Chondrocyte (in vitro differentiated cells): ENCODE measurements around the gene ATN1. TPM values are rescaled to one million over a fixed set of nuclear protein-coding genes. Genes with fewer than 3 reads are reported as not detected.
"Not testable (repeated sequence)": the region's sequence is repeated elsewhere in the genome, so short reads cannot be mapped to it uniquely, and the experiment has no call there.

Experiments used
- DNase-seq: peaks from one replicate; pipeline ENCODE4 v3.0.0; 2021; ENCODE audit warnings: mixed read lengths, low spot score
- H3K27ac Mint-ChIP-seq: one replicate; pipeline ENCODE4 v1.8.0; 2021; ENCODE audit warnings: mild to moderate bottlenecking, moderate library complexity, mixed read lengths; ENCODE audit not compliant: unreplicated experiment
- H3K27me3 Mint-ChIP-seq: 2 replicates; pipeline ENCODE4 v1.8.0; 2021; ENCODE audit warnings: low read depth, mixed read lengths
- H3K36me3 Mint-ChIP-seq: 2 replicates; pipeline ENCODE4 v1.8.0; 2021; ENCODE audit warnings: low read depth, mixed read lengths
- H3K4me1 Mint-ChIP-seq: 2 replicates; pipeline ENCODE4 v1.8.0; 2021; ENCODE audit warnings: low read depth, mild to moderate bottlenecking, mixed read lengths
- H3K4me3 Mint-ChIP-seq: one replicate; pipeline ENCODE4 v1.8.0; 2021; ENCODE audit warnings: mild to moderate bottlenecking, moderate library complexity, mixed read lengths; ENCODE audit not compliant: unreplicated experiment
- H3K9me3 Mint-ChIP-seq: 2 replicates; pipeline ENCODE4 v1.8.0; 2021; ENCODE audit warnings: low read depth, mixed read lengths
- CTCF ChIP-seq: fragments of 200-600 bp; sonication (generic); IDR thresholded peaks from 2 replicates; pipeline ENCODE4 v1.5.0; 2021; ENCODE audit warnings: antibody characterized with exemption, mild to moderate bottlenecking, moderate library complexity
- long read RNA-seq: library from polyadenylated mRNA; stranded (forward); transcript quantifications from one replicate; pipeline ENCODE4 v2.0.0, GENCODE V29; 2021
- total RNA-seq: library from RNA; stranded (reverse); gene quantifications from 3 replicates; pipeline ENCODE4 v1.2.1, GENCODE V29; 2021

Gene ATN1
- total RNA-seq: 103 to 110 TPM (median 106 TPM) in 3 replicates
- long read RNA-seq, partial matches to known transcripts: 68 of 79 reads
- long read RNA-seq, other reads (novel, unspliced or antisense): 11 of 79 reads

DNA sequence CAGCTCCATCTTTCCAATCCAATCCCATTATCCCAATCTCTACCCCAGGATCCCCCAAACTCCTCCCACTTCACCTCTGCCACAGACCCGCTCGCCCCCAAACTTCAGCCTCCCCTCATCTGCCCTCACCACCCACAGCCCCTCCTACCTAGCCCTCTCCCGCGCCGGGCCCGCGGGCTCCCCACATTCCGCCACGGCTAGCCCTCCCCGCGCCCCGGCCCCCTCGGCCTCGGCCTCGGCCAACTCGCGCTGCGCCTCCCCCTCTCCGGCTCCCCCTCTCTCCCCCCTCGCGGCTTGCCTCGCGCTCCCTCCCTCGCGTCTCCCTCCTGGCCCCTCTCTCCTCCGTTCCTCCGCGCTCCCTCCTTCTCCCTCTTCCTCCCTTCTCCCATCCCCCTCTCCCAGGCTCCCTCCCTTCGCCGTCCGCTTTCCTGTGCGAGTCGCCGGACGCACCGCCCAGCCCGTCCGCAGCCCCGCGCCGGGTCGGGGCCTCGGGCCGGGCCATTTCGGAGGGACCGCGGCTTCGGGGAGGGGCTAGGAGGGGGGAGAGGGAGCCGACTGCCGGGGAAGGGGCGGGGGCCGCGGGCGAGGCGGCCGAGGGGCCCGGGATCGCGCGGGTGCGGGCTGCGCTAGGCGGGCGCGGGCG lies at the start of gene ATN1:
ATN1 (plus strand) TSS at position 581 of the 643 bp plus-strand sequence. CDS start 6,043 bp downstream, outside the sequence.
- DNase-seq: no peak
- Mint-ChIP-seq H3K27me3 (no peaks in the 10 kb centered on the region), H3K9me3 (no peaks in the 10 kb centered on the region), H3K4me1 (peaks cover 68% of the 10 kb centered on the region), H3K36me3 (peaks cover 3% of the 10 kb centered on the region), H3K4me3 (peak within 1 kb of the TSS; percentile 96), H3K27ac (peak within 1 kb of the TSS; percentile 98)
- TF ChIP-seq CTCF: no peak

DNA sequence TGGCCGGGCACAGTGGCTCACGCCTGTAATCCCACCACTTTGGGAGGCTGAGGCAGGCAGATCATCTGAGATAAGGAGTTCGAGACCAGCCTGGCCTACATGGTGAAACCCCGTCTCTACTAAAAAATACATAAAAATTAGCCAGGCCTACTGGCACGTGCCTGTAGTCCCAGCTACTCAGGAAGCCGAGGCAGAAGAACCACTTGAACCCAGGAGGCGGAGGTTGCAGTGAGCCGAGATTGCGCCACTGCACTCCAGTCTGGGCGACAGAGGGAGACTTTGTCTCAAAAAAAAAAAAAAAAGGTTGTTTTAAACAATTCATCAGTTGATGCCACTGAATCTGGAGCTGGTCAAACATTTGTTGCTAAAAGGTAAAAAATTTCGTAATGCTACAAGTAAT lies 47.9 kb upstream of the ATN1 start:
- H3K4me1 Mint-ChIP-seq, H3K27ac Mint-ChIP-seq, H3K36me3 Mint-ChIP-seq, H3K27me3 Mint-ChIP-seq, H3K9me3 Mint-ChIP-seq, H3K4me3 Mint-ChIP-seq: not testable (repeated sequence)
- DNase-seq: peak; percentile 20

GRCh38 chr12:6883252-6883651 lies 44.5 kb upstream of the ATN1 start:
- peak; percentile 20 for DNase-seq
- no peaks in the 10 kb centered on the region for H3K4me1 Mint-ChIP-seq
- no peaks in the 10 kb centered on the region for H3K27me3 Mint-ChIP-seq
- no peak overlapping the region for H3K4me3 Mint-ChIP-seq
- H3K36me3 Mint-ChIP-seq: peaks cover 2% of the 10 kb centered on the region
- H3K9me3 Mint-ChIP-seq: no peaks in the 10 kb centered on the region
- no peak for TF ChIP-seq CTCF
- H3K27ac Mint-ChIP-seq: no peak overlapping the region

GRCh38 chr12:6883683-6884082 lies 44.1 kb upstream of the ATN1 start:
- no peak overlapping the region for H3K27ac Mint-ChIP-seq
- H3K36me3 Mint-ChIP-seq: peaks cover 2% of the 10 kb centered on the region
- no peaks in the 10 kb centered on the region for H3K27me3 Mint-ChIP-seq
- no peak for TF ChIP-seq CTCF
- no peak overlapping the region for H3K4me3 Mint-ChIP-seq
- peak; percentile 88 for DNase-seq
- no peaks in the 10 kb centered on the region for H3K4me1 Mint-ChIP-seq
- no peaks in the 10 kb centered on the region for H3K9me3 Mint-ChIP-seq

- H3K27me3 Mint-ChIP-seq: no peaks in the 10 kb centered on the region
- H3K36me3 Mint-ChIP-seq: peaks cover 2% of the 10 kb centered on the region
- no peaks in the 10 kb centered on the region for H3K4me1 Mint-ChIP-seq
- H3K9me3 Mint-ChIP-seq: no peaks in the 10 kb centered on the region
- peak; percentile 80 for DNase-seq
- TF ChIP-seq CTCF: no peak
- no peak overlapping the region for H3K27ac Mint-ChIP-seq
- no peak overlapping the region for H3K4me3 Mint-ChIP-seq
Observed at GRCh38 chr12:6884539-6884938, 43.2 kb upstream of the ATN1 start.

DNA sequence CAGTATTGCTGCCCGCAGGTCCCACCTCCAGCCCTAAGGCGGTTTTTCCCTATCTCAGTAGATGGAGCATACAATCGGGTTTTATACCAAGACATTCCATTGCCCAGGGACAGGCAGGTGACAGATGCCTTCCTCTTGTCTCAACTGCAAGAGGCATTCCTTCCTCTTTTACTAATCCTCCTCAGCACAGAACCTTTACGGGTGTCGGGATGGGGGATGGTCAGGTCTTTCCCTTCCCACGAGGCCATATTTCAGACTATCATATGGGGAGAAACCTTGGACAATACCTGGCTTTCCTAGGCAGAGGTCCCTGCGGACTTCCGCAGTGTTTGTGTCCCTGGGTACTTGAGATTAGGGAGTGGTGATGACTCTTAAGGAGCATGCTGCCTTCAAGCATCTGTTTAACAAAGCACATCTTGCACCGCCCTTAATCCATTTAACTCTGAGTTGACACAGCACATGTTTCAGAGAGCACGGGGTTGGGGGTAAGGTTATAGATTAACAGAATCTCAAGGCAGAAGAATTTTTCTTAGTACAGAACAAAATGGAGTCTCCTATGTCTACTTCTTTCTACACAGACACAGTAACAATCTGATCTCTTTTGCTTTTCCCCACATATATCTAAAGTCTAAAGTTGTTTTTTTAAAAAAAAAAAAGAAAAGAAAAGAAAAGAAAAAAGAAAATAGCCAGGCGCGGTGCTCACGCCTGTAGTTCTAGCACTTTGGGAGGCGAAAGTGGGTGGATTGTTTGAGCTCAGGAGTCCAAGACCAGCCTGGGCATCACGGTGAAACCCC lies 41.4 kb upstream of the ATN1 start:
- H3K4me3 Mint-ChIP-seq, H3K4me1 Mint-ChIP-seq, H3K27me3 Mint-ChIP-seq, H3K36me3 Mint-ChIP-seq, H3K9me3 Mint-ChIP-seq: not testable (repeated sequence)
- peak; percentile 15 for DNase-seq
- H3K27ac Mint-ChIP-seq: peak overlapping the region; percentile 83
